Kidney epithelial cell (primary cell): ENCODE measurements around the gene POLN. TPM values are rescaled to one million over a fixed set of nuclear protein-coding genes. Genes with fewer than 3 reads are reported as not detected.

ENCODE experiments used
- DNase-seq: peaks from one replicate; pipeline ENCODE4 v3.0.0-alpha.2; 2010; ENCODE audit warnings: low read depth
- H3K27me3 ChIP-seq: 2 replicates; pipeline ENCODE4 v1.6.0; 2011; ENCODE audit warnings: low read length; ENCODE audit not compliant: control insufficient read depth, insufficient read depth
- H3K36me3 ChIP-seq: 2 replicates; pipeline ENCODE4 v1.5.1; 2011; ENCODE audit warnings: low read length; ENCODE audit not compliant: control insufficient read depth, insufficient read depth
- H3K4me3 ChIP-seq: 2 replicates; pipeline ENCODE4 v1.5.1; 2011; ENCODE audit warnings: low read depth, mild to moderate bottlenecking, control low read depth, low read length
- CTCF ChIP-seq: IDR thresholded peaks from 2 replicates; pipeline ENCODE4 v1.5.1; 2011; ENCODE audit warnings: mild to moderate bottlenecking, moderate library complexity, low read length, control low read depth, inconsistent platforms; ENCODE audit not compliant: insufficient read depth, poor library complexity, severe bottlenecking
- total RNA-seq: library from RNA; depleted of rRNA; stranded (reverse); fragments of >200 nt; gene quantifications from 2 replicates; pipeline ENCODE4 v1.2.3, GENCODE V29; 2015

POLN gene
- total RNA-seq, 1 donor from 2014 or later: 0.38 TPM

GRCh38 chr4:2254665-2255500, 13.0 kb upstream of the POLN start:
- no peak for DNase-seq
- Histone ChIP-seq H3K36me3 (peaks cover 2% of the 10 kb centered on the region), H3K4me3 (no peak overlapping the region), H3K27me3 (no peaks in the 10 kb centered on the region)
- no peak for TF ChIP-seq CTCF

GRCh38 chr4:2253160-2254084, 11.5 kb upstream of the POLN start:
- no peak overlapping the region for H3K4me3 ChIP-seq
- H3K36me3 ChIP-seq: peaks cover 2% of the 10 kb centered on the region
- no peak for TF ChIP-seq CTCF
- no peak for DNase-seq
- H3K27me3 ChIP-seq: no peaks in the 10 kb centered on the region

- TF ChIP-seq CTCF: no peak
- DNase-seq: no peak
- Histone ChIP-seq H3K27me3 (no peaks in the 10 kb centered on the region), H3K36me3 (peaks cover 2% of the 10 kb centered on the region), H3K4me3 (no peak overlapping the region)
These were observed 10.7 kb upstream of the POLN start for GRCh38 chr4:2252530-2253091.

GRCh38 chr4:2251795-2252529, 10.0 kb upstream of the POLN start:
- TF ChIP-seq CTCF: no peak
- no peak for DNase-seq
- Histone ChIP-seq H3K27me3 (no peaks in the 10 kb centered on the region), H3K4me3 (no peak overlapping the region), H3K36me3 (peaks cover 2% of the 10 kb centered on the region)

GRCh38 chr4:2251073-2251794, 9.3 kb upstream of the POLN start:
- no peak for DNase-seq
- H3K4me3 ChIP-seq: no peak overlapping the region
- H3K36me3 ChIP-seq: peaks cover 2% of the 10 kb centered on the region
- no peak for TF ChIP-seq CTCF
- H3K27me3 ChIP-seq: no peaks in the 10 kb centered on the region
